ENCODE measurements around the gene FGF9. TPM values are rescaled to one million over a fixed set of nuclear protein-coding genes. Genes with fewer than 3 reads are reported as not detected.

Gene FGF9
- total RNA-seq, 1 experiment from 2014 or later, result 1.5 TPM

DNA sequence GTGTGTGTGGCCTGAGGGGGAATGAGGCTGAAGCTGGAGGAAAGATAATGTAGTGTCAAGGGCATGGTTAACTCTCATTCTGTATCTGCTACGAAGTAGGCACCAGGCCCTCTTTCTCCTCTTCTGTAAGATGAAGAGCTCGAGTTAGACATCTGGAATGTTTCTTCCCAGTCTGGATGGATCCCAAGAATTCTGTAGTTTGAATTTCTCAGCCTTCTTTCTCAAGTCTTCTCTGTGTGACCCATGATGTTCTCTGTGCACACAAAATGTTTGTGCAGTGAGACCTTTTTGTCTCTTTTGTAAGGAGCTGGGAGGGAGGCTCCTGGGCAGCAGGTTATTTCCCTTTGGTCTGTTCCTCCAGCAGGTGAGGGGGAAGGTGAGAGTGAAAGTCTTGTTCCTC, 13.7 kb downstream of the FGF9 start (continued):
- TF ChIP-seq, protein P1, sequence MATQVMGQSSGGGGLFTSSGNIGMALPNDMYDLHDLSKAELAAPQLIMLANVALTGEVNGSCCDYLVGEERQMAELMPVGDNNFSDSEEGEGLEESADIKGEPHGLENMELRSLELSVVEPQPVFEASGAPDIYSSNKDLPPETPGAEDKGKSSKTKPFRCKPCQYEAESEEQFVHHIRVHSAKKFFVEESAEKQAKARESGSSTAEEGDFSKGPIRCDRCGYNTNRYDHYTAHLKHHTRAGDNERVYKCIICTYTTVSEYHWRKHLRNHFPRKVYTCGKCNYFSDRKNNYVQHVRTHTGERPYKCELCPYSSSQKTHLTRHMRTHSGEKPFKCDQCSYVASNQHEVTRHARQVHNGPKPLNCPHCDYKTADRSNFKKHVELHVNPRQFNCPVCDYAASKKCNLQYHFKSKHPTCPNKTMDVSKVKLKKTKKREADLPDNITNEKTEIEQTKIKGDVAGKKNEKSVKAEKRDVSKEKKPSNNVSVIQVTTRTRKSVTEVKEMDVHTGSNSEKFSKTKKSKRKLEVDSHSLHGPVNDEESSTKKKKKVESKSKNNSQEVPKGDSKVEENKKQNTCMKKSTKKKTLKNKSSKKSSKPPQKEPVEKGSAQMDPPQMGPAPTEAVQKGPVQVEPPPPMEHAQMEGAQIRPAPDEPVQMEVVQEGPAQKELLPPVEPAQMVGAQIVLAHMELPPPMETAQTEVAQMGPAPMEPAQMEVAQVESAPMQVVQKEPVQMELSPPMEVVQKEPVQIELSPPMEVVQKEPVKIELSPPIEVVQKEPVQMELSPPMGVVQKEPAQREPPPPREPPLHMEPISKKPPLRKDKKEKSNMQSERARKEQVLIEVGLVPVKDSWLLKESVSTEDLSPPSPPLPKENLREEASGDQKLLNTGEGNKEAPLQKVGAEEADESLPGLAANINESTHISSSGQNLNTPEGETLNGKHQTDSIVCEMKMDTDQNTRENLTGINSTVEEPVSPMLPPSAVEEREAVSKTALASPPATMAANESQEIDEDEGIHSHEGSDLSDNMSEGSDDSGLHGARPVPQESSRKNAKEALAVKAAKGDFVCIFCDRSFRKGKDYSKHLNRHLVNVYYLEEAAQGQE (IDR thresholded peaks at IDR 0.05; ENCODE audit: low read depth), result no peak
- TF ChIP-seq, protein P2, sequence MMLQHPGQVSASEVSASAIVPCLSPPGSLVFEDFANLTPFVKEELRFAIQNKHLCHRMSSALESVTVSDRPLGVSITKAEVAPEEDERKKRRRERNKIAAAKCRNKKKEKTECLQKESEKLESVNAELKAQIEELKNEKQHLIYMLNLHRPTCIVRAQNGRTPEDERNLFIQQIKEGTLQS (IDR thresholded peaks at IDR 0.05), result no peak
- TF ChIP-seq SRF (IDR thresholded peaks at IDR 0.05; ENCODE audit: low read depth) (no peak), FOSL1 (IDR thresholded peaks at IDR 0.05; ENCODE audit: low read depth) (no peak), SP1 (IDR thresholded peaks at IDR 0.05; ENCODE audit: low read depth) (no peak), ELF1 (IDR thresholded peaks at IDR 0.05; ENCODE audit: borderline replicate concordance, low read depth) (no peak)
- TF ChIP-seq, protein P3, sequence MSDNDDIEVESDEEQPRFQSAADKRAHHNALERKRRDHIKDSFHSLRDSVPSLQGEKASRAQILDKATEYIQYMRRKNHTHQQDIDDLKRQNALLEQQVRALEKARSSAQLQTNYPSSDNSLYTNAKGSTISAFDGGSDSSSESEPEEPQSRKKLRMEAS (IDR thresholded peaks at IDR 0.05), result no peak

DNA sequence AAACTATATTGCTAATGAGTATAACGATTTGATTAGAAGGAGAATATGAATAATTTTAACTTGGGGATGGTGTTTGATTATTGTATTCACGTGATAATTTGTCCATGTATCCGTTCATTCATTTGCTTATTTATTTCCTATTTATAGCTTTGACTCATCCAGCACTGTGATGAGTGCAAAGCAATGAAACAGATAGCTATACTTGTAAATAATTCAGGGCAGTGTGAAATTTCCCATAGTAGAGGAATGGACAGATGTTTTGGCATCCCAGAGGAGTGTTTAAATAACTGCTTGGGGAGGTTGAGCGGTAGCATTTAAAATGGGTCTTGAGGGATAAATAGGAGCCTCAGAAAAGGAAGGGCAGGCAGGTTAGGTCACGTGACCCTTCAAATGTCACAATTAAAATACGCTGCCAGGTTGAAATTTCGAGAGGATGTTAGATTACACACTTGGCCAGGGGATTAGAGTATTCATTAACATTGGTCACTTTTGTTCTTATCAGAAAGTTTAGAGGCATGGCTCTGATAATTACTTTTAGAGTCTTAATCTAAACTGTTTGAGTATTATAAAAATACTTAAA, 14.7 kb downstream of the FGF9 start:
- no peak for DNase-seq (ENCODE audit: low read depth, low spot score)
- ATAC-seq, result no peak
- H3K27ac ChIP-seq (ENCODE audit: low read depth, low read length), result no peak overlapping the region
- H3K27me3 ChIP-seq (ENCODE audit: insufficient read depth, low read length), result no peaks in the 10 kb centered on the region
- H3K9me2 ChIP-seq (ENCODE audit: insufficient read depth), result no peaks in the 10 kb centered on the region
- H3K4me1 ChIP-seq (ENCODE audit: control insufficient read depth in 1 of 2, insufficient read depth in 2 of 2, low read length in 2 of 2), result peaks cover 0 to 6% of the 10 kb centered on the region in 2 experiments; a peak in 1 of 4 replicates
- POLR2A ChIA-PET, result no interaction called here
- H3K4me2 ChIP-seq (ENCODE audit: low read length), result no peak overlapping the region
- H3K9me3 ChIP-seq (ENCODE audit: control insufficient read depth in 1 of 2, insufficient read depth in 1 of 2, low read depth in 1 of 2, low read length in 2 of 2), result no peaks in the 10 kb centered on the region
- no peak overlapping the region for H2AFZ ChIP-seq (ENCODE audit: low read depth, low read length, poor library complexity, severe bottlenecking)
- H4K20me1 ChIP-seq (ENCODE audit: insufficient read depth), result no peaks in the 10 kb centered on the region
- intact Hi-C loops (cut with micrococcal nuclease), result no loop called here
- H3K79me2 ChIP-seq (ENCODE audit: insufficient read depth, low read length), result no peaks in the 10 kb centered on the region
- no peak overlapping the region for H3K9ac ChIP-seq (ENCODE audit: low read length)
- BruUV-seq (replicated peaks), result no TSS peak
- no peak overlapping the region for H3K4me3 ChIP-seq (replicated peaks in 1 of 2; ENCODE audit: low read depth in 1 of 2, low read length in 2 of 2)
- RAD21 ChIA-PET (ENCODE audit: low non-redundant PET in 1 of 2, low total read pairs in 2 of 2, uncharacterized antibody in 2 of 2, unreplicated experiment in 2 of 2), result no interaction called here
- H3K36me3 ChIP-seq (ENCODE audit: control insufficient read depth in 1 of 2, insufficient read depth in 2 of 2, low read length in 2 of 2), result no peaks in the 10 kb centered on the region
- CTCF ChIA-PET, result no interaction called here
- TF ChIP-seq, protein P2 (IDR thresholded peaks at IDR 0.05), result no peak
- TF ChIP-seq, protein P1 (IDR thresholded peaks at IDR 0.05; ENCODE audit: low read depth), result no peak
- TF ChIP-seq CBX3 (IDR thresholded peaks at IDR 0.05; ENCODE audit: low read depth) (no peak), ZNF274 (IDR thresholded peaks at IDR 0.05; ENCODE audit: low read depth, low read length) (no peak), SRF (IDR thresholded peaks at IDR 0.05; ENCODE audit: low read depth) (no peak), YY1 (IDR thresholded peaks at IDR 0.05; ENCODE audit: extremely low read depth, insufficient replicate concordance, low read depth, low read length) (no peak), SP1 (IDR thresholded peaks at IDR 0.05; ENCODE audit: low read depth) (no peak), POLR2AphosphoS5 (IDR thresholded peaks at IDR 0.05; ENCODE audit: low read depth, low read length) (no peak), SIN3A (IDR thresholded peaks at IDR 0.05; ENCODE audit: low read depth) (no peak), EZH2 (IDR thresholded peaks at IDR 0.05) (no peak)
- TF ChIP-seq, protein P4, sequence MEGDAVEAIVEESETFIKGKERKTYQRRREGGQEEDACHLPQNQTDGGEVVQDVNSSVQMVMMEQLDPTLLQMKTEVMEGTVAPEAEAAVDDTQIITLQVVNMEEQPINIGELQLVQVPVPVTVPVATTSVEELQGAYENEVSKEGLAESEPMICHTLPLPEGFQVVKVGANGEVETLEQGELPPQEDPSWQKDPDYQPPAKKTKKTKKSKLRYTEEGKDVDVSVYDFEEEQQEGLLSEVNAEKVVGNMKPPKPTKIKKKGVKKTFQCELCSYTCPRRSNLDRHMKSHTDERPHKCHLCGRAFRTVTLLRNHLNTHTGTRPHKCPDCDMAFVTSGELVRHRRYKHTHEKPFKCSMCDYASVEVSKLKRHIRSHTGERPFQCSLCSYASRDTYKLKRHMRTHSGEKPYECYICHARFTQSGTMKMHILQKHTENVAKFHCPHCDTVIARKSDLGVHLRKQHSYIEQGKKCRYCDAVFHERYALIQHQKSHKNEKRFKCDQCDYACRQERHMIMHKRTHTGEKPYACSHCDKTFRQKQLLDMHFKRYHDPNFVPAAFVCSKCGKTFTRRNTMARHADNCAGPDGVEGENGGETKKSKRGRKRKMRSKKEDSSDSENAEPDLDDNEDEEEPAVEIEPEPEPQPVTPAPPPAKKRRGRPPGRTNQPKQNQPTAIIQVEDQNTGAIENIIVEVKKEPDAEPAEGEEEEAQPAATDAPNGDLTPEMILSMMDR (IDR thresholded peaks at IDR 0.05 in 2 of 3, conservative IDR thresholded peaks at IDR 0.05 in 1 of 3; ENCODE audit: borderline replicate concordance in 1 of 3, insufficient read depth in 1 of 3, low read depth in 2 of 3, low read length in 2 of 3), result no peak
